Hepatocyte (in vitro differentiated cells): Measurements from ENCODE around the gene RDH13. TPM values are rescaled to one million over a fixed set of nuclear protein-coding genes. Genes with fewer than 3 reads are reported as not detected.

Experiments
- DNase-seq: peaks from one replicate; pipeline ENCODE4 v3.0.0-alpha.2; 2016; ENCODE audit warnings: low spot score
- H2AFZ ChIP-seq: fragments of 200-600 bp; sonication (generic); 2 replicates; pipeline ENCODE4 v1.6.0; 2016; ENCODE audit warnings: antibody characterized with exemption, mild to moderate bottlenecking
- H3K27ac ChIP-seq: fragments of 200-600 bp; sonication (generic); 2 replicates; pipeline ENCODE4 v1.5.1; 2016; ENCODE audit warnings: mild to moderate bottlenecking
- H3K27me3 ChIP-seq: fragments of 200-600 bp; sonication (generic); 2 replicates; pipeline ENCODE4 v1.6.1; 2016
- H3K36me3 ChIP-seq: fragments of 200-600 bp; sonication (generic); replicated peaks from 2 replicates; pipeline ENCODE4 v1.5.1; 2016; ENCODE audit warnings: low read depth; ENCODE audit not compliant: insufficient read depth
- H3K4me1 ChIP-seq: fragments of 200-600 bp; sonication (generic); 2 replicates; pipeline ENCODE4 v1.5.1; 2016; ENCODE audit warnings: mild to moderate bottlenecking, moderate library complexity; ENCODE audit not compliant: insufficient read depth
- H3K4me2 ChIP-seq: fragments of 200-600 bp; sonication (generic); 2 replicates; pipeline ENCODE4 v1.6.0; 2016
- H3K4me3 ChIP-seq: fragments of 200-600 bp; sonication (generic); 2 replicates; pipeline ENCODE4 v1.5.1; 2016; ENCODE audit warnings: mild to moderate bottlenecking
- H3K79me2 ChIP-seq: fragments of 200-600 bp; sonication (generic); 2 replicates; pipeline ENCODE4 v1.6.0; 2017; ENCODE audit warnings: mild to moderate bottlenecking
- H3K9me2 ChIP-seq: fragments of 200-600 bp; sonication (generic); replicated peaks from 2 replicates; pipeline ENCODE4 v1.6.0; 2017; ENCODE audit warnings: mild to moderate bottlenecking; ENCODE audit not compliant: insufficient read depth
- H3K9me3 ChIP-seq: fragments of 200-600 bp; sonication (generic); 2 replicates; pipeline ENCODE4 v1.5.1; 2016; ENCODE audit warnings: low read depth, mild to moderate bottlenecking
- H4K20me1 ChIP-seq: fragments of 200-600 bp; sonication (generic); 2 replicates; pipeline ENCODE4 v1.6.0; 2016; ENCODE audit warnings: mild to moderate bottlenecking; ENCODE audit not compliant: insufficient read depth, poor library complexity, severe bottlenecking
- EZH2 ChIP-seq: fragments of 200-600 bp; sonication (generic); IDR thresholded peaks from 2 replicates; pipeline ENCODE4 v1.6.1; 2016; ENCODE audit warnings: antibody characterized with exemption, mild to moderate bottlenecking, borderline replicate concordance
- EZH2phosphoT487 ChIP-seq: fragments of 200-600 bp; sonication (generic); IDR thresholded peaks from one replicate; pipeline ENCODE4 v1.6.1; 2018; ENCODE audit warnings: antibody characterized with exemption, mild to moderate bottlenecking, low read depth, moderate library complexity; ENCODE audit not compliant: unreplicated experiment, severe bottlenecking
- WGBS: methylation state at CpG from one replicate; pipeline ENCODE4 v1.1.6; 2016; ENCODE audit warnings: low lambda C conversion rate; ENCODE audit errors: missing lambda C conversion rate; 5-methylcytosine and 5-hydroxymethylcytosine counted together
- polyA plus RNA-seq: library from polyadenylated mRNA; unstranded; fragments of >200 nt; fragmentation: Nextera tagmentation; extraction: Ambion mirVana; gene quantifications from 2 replicates; pipeline ENCODE4 v1.2.1, GENCODE V29; 2016
- total RNA-seq: library from RNA; depleted of rRNA; stranded (reverse); fragments of >200 nt; gene quantifications from 2 replicates; pipeline ENCODE4 v1.2.3, GENCODE V29; 2014
- TF ChIP-seq, protein P1 (sequence below): fragments of 200-600 bp; sonication (generic); IDR thresholded peaks from 2 replicates; pipeline ENCODE4 v1.5.1; 2016; ENCODE audit warnings: antibody characterized with exemption, mild to moderate bottlenecking; ENCODE audit not compliant: poor library complexity

The RDH13 gene
- total and polyA plus RNA-seq, 2 experiments from 2014 or later = 17.3 to 17.7 TPM

DNA sequence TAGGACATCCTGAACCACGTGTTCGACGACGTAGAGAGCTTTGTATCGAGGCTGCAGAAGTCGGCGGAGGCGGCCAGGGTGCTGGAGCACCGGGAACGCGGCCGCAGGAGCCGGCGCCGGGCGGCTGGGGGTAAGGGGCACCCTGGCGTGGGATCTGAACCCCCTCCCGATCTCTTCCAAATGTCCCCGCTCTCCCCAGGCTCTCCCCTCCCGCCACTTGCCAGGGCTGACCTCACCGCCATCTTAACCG, 18.7 kb upstream of the RDH13 start:
- no peak for DNase-seq
- H4K20me1 ChIP-seq = no peaks in the 10 kb centered on the region
- no peaks in the 10 kb centered on the region for H3K36me3 ChIP-seq
- no peak for TF ChIP-seq EZH2
- TF ChIP-seq, protein P1, sequence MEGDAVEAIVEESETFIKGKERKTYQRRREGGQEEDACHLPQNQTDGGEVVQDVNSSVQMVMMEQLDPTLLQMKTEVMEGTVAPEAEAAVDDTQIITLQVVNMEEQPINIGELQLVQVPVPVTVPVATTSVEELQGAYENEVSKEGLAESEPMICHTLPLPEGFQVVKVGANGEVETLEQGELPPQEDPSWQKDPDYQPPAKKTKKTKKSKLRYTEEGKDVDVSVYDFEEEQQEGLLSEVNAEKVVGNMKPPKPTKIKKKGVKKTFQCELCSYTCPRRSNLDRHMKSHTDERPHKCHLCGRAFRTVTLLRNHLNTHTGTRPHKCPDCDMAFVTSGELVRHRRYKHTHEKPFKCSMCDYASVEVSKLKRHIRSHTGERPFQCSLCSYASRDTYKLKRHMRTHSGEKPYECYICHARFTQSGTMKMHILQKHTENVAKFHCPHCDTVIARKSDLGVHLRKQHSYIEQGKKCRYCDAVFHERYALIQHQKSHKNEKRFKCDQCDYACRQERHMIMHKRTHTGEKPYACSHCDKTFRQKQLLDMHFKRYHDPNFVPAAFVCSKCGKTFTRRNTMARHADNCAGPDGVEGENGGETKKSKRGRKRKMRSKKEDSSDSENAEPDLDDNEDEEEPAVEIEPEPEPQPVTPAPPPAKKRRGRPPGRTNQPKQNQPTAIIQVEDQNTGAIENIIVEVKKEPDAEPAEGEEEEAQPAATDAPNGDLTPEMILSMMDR = no peak
- TF ChIP-seq EZH2phosphoT487 = no peak
- peaks cover 45% of the 10 kb centered on the region for H3K27me3 ChIP-seq
- H3K4me1 ChIP-seq = peaks cover 12% of the 10 kb centered on the region
- no peak overlapping the region for H3K4me3 ChIP-seq
- no peak overlapping the region for H2AFZ ChIP-seq
- no peaks in the 10 kb centered on the region for H3K79me2 ChIP-seq
- WGBS = 39% methylated on average over 20 of the region's 22 CpGs
- no peaks in the 10 kb centered on the region for H3K9me3 ChIP-seq
- H3K27ac ChIP-seq = no peak overlapping the region
- H3K4me2 ChIP-seq = peak overlapping the region; percentile 98
- H3K9me2 ChIP-seq = no peaks in the 10 kb centered on the region

DNA sequence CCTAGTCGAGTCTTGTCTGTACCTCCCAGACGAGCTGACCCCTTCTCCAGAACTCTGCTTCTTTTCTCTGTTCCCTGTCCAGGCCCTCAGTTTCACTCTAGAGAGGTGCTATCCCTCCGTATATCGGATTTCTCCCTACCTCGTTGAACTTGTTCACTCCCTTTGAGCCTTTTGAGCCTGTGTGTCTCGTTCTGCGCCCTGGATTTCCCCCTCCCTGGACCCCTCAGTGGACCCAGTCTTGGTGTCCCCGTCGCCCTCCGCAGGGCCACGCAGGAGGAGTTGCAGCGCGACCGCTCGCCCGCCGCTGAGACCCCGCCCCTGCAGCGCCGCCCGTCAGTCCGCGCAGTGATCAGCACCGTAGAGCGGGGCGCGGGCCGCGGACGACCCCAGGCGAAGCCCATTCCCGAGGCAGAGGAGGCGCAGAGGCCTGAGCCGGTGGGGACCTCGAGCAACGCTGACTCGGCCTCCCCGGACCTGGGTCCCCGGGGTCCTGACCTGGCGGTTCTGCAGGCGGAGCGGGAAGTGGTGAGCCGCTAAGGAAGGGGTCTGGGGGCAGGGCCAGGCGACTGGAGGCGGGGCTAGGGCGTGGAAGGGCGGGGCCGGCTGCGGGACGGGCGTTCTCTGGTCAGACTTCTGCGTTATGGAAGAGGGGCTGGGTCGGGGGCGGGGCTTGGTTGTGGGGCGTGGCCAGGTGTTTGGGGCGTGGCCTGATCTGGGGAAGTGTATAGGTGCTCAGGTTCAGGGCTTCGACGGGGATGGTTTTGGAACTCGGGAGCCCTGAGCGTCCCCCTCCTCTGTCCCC, 18.2 kb upstream of the RDH13 start:
- H2AFZ ChIP-seq = peak overlapping the region; percentile 77
- H3K36me3 ChIP-seq = no peaks in the 10 kb centered on the region
- 6% methylated on average over 48 of the region's 60 CpGs for WGBS
- H3K79me2 ChIP-seq = no peaks in the 10 kb centered on the region
- H3K9me2 ChIP-seq = no peaks in the 10 kb centered on the region
- H3K4me2 ChIP-seq = peak overlapping the region; percentile 98
- no peaks in the 10 kb centered on the region for H4K20me1 ChIP-seq
- no peaks in the 10 kb centered on the region for H3K9me3 ChIP-seq
- peaks cover 9% of the 10 kb centered on the region for H3K4me1 ChIP-seq
- TF ChIP-seq, protein P1 = no peak
- TF ChIP-seq EZH2phosphoT487 = no peak
- TF ChIP-seq EZH2 = no peak
- H3K4me3 ChIP-seq = peak overlapping the region; percentile 59
- peaks cover 43% of the 10 kb centered on the region for H3K27me3 ChIP-seq
- peak; percentile 87 for DNase-seq
- H3K27ac ChIP-seq = no peak overlapping the region

DNA sequence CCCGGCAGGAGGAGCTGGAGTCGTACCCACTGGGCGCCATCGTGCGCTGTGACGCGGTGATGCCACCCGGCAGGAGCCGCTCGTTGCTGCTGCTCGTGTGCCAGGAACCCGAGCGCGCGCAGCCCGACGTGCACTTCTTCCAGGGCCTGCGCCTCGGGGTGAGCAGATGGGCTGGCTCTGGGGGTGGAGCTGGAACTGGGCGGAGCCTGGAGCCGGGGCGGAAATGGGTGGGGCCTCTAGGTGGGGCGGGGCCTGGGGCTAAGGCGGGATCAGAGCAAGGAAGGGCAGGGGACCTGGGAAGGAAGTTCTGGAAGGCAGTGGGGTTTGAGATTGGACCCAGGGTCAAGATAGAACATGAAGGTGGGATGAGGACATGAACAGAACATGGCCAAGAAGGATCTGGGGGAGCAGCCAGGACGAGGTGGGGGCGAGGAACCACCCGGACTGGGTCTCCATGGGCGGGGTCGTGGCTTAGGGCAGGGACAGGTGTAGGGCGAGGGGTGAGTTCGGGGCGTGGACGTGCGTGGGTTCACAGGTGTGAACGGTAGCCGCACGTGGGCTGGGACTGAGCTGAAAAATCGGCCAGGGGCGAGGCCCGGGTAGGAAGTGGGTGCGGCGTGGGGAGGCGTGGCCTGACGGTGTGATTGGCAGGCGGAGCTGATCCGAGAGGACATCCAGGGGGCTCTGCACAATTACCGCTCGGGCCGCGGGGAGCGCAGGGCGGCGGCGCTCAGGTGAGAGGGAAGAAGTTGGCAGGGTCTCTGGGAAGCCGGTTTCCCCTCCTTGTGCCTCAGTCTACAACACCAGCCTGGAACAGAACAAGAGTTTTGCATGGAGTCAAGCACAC, 17.4 kb upstream of the RDH13 start:
- no peaks in the 10 kb centered on the region for H3K9me2 ChIP-seq
- H3K9me3 ChIP-seq = no peaks in the 10 kb centered on the region
- H4K20me1 ChIP-seq = no peaks in the 10 kb centered on the region
- WGBS = 14% methylated on average over 41 of the region's 55 CpGs
- peak overlapping the region; percentile 59 for H3K4me3 ChIP-seq
- DNase-seq = peak; percentile 84
- H3K79me2 ChIP-seq = no peaks in the 10 kb centered on the region
- no peaks in the 10 kb centered on the region for H3K36me3 ChIP-seq
- H3K27me3 ChIP-seq = peaks cover 35% of the 10 kb centered on the region
- TF ChIP-seq, protein P1 = no peak
- TF ChIP-seq EZH2phosphoT487 (no peak), EZH2 (no peak)
- H3K27ac ChIP-seq = no peak overlapping the region
- peak overlapping the region; percentile 77 for H2AFZ ChIP-seq
- peaks cover 9% of the 10 kb centered on the region for H3K4me1 ChIP-seq
- H3K4me2 ChIP-seq = peak overlapping the region; percentile 98
